HG03342 (cell line): ENCODE data around the gene ANKLE2.

Experiments used
- ATAC-seq: cut with Tn5 transposase; IDR thresholded peaks from one replicate; pipeline ENCODE4 v1.9.1; 2021; ENCODE audit warnings: mild to moderate bottlenecking, moderate library complexity; ENCODE audit not compliant: unreplicated experiment

Gene ANKLE2

DNA sequence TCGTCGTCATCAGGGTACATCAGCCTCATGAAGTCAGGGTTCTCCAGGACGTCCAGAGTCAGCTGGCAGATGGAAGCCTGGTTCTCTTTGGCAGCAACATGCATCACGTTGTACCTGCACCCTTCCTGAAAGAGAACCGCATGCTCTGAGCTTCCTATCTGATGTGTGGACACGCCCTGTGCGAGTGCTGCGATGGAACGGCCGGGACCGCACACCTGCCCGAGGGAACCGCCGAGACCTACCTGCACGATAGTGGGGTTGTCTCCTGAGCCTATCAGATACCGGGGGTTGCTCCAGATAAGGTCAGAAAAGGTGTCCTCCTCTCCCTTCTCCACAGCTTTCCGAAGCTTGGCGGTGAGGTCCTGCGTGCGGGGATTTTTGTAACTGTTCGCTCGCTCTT lies 13.7 kb downstream of the ANKLE2 start:
- ATAC-seq, result no peak

- ATAC-seq, result no peak
Measured at GRCh38 chr12:132747395-132747794, 14.2 kb downstream of the ANKLE2 start.

GRCh38 chr12:132746613-132747012 lies 15.0 kb downstream of the ANKLE2 start:
- no peak for ATAC-seq

DNA sequence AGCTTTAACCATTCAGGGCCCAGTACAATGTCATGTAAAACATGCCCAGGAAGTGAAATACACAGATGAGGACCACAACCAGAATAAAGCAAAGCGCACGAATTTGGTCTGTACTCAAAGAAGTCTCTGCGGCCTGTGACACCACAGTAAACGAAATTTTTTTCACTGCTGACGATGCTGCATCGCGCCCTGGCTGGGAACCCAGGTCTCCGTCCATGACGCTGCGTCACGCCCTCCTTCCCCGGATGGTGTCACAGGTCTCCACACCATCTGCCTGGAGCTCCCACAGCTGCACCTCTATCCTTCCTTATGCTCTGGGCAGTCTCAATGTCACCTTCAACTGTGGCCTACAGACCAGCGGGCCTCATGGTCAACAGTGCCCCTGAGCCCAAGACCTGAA lies 17.8 kb downstream of the ANKLE2 start:
- no peak for ATAC-seq

- ATAC-seq, result no peak
Measured at GRCh38 chr12:132741620-132742019, 20.0 kb downstream of the ANKLE2 start.

DNA sequence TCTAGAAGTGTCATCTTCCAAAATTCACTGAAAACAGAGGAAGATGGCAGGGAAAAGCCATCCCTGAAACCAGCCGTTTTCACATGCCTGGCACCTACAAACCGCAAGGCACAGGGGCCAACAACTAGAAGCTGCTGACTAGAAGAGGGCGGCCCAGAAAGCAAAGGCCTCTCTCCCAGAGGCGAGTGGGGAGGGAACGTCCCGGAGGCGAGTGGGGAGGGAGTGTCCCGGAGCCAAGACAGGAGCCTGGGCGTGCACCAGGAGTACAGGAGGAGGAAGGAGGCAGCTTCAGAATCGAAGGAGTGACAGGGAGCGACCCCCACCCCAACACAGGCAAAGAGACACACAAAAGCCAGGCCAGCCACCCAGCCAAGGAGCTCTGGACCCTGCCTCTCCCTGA lies 21.0 kb downstream of the ANKLE2 start:
- ATAC-seq, result no peak

DNA sequence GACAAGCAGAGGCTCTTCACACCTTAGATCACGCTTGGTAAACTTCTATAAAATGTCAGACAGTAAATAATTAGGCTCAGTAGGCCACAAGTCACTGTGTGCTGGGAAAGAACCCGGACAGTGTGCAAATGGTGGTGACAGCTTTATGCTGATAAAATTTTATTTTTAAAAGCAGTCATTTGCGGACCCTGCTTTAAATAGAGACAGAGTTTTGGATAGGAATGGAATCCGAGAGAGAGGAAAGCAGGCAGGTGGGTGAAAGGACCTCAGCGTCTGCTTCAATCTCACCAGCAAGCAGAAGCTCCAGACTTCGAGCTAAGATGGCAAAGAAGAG lies 21.4 kb downstream of the ANKLE2 start:
- no peak for ATAC-seq

DNA sequence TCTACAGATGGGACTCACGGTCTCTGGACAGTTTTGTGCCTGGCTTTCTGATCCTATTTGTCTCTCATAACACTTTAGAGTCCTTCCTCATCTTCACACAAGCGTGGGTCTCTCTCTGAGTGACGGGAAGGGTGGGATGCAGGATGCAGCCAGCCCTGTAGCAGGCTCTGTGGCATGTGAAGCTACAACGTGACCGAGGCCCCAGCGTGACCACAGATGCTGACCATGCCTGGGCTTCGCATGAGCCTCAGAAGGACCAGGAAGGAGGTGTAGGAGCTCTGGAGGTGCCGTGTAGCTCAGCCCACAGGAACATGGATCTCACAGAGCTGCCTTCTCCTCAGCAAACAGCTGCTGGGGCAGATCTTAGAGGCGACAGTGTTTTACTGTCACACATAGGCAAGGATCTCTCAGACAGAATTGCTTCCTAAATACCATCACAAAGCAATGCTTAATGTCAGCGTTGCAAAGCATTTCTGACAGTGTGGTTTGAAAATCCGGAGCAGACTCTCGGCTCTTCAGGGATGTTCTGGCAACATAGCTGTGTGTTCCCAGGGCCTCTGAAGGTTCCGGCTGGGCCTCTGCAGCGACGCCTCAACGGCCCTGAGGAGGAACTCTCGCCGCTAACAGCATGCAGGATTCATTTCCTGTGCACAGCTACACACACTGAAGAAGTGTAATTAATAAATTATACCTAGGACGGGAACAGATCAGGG lies 21.9 kb downstream of the ANKLE2 start:
- no peak for ATAC-seq

DNA sequence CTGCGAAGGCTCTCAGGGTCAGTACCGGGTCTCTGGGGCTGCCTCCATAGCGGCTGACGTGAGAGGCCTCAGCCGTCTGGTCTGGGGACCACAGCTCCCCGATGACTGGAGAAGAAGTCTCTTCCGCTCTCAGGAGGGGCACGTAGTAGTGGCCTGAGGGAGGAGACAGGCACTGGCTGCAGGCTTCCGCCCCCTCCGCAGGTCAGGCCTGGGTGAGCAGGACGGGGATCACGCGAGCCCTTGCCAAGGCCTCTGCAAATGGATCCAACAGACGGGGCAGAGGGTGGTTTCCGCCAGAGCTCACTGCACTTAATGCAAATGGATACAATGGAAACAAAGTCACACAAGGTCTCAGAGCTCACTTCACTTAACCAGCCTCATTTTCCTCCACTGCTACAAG lies 24.7 kb downstream of the ANKLE2 start:
- ATAC-seq, result no peak

- ATAC-seq, result no peak
Measured at GRCh38 chr12:132736378-132736777, 25.3 kb downstream of the ANKLE2 start.

DNA sequence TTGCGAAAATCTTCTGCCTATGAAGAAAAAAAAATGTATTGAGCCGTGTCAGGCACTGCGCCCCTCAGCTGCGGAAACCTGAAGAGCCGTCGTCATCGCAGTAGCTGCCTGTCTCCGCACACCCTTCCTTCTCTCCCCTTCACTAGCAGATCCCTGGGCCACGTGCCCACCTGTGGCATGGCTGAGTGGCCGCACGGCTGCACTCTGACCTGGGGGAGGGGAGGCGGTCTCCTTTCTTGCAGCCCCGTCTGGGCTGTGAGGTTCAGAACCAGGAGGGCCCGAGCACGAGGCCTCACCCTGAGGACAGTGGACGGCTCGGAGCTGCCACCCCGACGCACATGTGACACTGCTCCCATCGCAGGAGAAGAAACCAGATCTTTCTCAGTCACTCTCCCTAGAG lies 26.1 kb downstream of the ANKLE2 start:
- no peak for ATAC-seq

DNA sequence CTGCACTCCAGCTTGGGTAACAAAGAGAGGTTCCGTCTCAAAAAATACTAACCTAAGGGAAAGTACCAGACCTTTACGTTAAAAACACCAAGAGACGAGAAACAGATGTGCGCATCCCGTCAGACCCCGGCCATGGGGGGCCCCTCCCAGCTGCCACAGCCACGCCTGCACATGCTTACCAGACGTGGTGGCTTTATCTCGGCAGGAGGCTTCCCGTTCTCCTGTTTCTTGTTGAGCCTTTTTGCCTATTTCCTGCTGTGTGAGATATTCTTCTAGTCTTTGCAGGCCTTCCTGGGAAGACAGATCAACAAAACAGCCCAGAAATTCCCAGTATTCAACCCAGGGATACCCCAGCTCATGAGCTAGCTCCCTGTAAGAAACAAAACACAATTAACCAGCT lies 27.4 kb downstream of the ANKLE2 start:
- no peak for ATAC-seq

- no peak for ATAC-seq
Measured at GRCh38 chr12:132731574-132731973, 30.1 kb downstream of the ANKLE2 start.

GRCh38 chr12:132730353-132730752 lies 31.3 kb downstream of the ANKLE2 start:
- no peak for ATAC-seq

DNA sequence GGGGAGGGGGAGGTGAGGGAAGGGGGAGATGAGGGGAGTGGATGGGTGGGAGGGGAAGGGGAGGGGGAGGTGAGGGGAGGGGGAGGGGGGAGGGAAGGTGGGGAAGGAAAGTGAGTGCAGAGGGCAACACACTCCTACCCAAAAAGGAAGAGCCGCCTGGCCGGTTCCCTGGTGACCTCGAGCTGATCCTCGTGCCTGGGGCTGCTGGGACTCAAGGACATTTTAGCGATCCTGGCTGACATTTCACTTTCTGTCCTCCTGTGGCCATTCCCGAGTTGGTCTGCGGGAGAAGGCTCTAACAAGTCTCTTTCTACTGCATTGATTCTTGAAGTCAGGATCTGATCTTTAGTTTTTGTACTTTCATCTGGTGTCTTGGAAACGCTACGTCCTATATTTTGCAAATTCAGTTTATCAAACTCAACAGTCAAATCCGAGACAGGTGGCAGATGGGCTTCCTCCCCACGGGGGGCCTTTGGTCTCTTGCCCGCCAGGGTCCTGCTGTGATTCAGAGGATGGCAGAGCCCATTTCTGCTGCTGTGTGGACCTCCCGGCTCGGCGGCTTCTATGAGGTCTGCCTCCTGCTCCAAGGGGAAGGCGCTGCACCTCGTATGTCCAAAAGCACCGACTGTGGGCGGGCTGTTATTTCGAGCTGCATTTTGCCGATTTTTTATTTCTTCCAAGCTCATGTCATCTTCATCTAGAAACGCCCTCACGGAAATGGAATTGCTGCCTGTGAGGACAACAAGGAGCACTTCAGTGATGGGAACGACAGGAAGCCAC lies 31.9 kb downstream of the ANKLE2 start:
- no peak for ATAC-seq

DNA sequence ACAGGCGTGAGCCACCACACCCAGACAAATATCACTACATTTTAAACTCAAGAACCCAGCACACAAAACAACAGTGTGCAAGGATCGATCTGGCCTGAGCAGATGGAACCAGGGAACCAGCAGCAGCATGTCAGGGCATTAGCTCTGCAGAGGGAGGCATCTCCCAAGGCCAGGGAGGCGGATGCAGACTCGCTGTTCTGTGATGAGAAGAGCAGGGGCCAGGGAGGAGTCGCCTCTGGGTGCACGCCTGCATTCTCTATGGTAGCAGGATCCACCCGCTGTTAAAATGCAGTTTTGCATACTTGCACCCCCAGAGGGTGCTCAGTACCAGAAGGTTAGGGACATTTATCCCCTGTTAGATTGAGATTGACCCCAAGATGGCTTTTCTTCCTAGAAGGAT lies 33.1 kb downstream of the ANKLE2 start:
- no peak for ATAC-seq

DNA sequence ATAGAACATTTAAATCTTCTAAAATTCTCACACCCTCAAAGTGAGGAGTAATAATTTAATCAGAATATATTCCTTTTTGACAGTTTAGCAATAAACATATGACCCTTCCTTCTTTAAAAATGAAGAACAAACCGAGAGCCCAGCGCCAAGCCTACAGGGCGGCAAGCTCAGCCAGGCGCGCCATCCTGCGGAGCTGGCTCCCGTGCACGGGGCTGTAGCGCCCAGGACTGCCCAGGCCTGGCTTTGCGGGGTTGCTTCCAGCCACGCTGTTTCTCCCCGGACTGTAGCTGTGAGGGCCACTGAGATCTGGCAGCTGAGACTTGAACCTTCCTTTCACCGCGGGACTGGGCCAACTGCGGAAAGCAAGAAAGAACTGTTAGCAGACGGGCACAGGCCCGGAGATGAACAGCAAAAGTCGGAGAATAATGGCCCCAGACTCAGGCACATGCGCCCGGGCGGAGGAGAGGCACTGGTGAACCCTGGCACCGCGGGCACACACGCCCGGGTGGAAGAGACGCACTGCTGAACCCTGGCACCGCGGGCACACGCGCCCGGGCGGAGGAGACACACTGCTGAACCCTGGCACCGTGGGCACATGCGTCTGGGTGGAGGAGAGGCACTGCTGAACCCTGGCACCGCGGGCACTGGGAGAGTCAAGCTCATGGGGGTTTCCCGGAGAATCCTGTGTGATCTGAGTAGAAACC lies 34.4 kb downstream of the ANKLE2 start:
- ATAC-seq, result no peak

DNA sequence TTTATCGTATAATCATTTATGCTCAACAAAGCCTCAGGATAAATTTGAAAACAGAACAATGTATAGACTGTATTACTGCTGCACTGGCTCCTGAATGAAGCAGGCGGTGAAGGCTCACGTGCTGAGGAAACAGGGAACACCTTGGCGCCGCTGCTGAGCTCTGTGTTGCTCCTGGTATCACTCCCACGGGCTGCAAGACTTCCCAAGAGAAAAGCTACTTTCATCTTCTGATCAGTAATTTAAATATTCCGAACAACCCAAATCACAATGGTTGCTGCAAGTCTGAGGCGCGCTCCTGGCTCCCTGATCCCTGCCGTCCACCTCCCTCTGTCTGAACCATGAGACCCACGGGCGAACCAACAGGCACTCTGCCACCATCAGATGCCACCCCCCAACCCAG lies 35.2 kb downstream of the ANKLE2 start:
- no peak for ATAC-seq

GRCh38 chr12:132724506-132725241 lies 37.0 kb downstream of the ANKLE2 start:
- ATAC-seq, result no peak

DNA sequence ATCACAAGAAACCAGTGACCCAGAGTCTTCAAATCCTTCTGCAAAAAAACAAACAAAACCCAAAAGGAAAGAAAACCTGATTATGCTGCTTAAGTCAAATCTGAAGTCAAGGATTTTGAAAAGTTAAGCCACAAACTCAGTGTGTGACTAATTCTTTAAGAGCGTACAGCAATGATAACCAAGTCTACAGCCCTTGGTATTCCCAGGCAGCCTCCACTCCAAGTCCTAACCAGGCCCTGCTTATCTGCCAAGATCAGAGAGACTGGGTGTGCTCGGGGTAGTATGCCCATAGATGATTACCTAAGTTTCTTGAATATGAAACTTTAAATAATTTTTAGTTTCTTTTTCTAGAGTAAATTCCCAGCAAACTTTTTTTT lies 37.9 kb downstream of the ANKLE2 start:
- no peak for ATAC-seq

- no peak for ATAC-seq
Measured at GRCh38 chr12:132723015-132723763, 38.4 kb downstream of the ANKLE2 start.
